Inflammatory macrophage treated with lipopolysaccharide for 1 hour (primary cell): ENCODE results near the gene SLC22A8.
"Not testable (repeated sequence)": the region's sequence is repeated elsewhere in the genome, so short reads cannot be mapped to it uniquely, and the experiment has no call there.

Experiments used
- DNase-seq, 2 donors: peaks; one replicate each; pipeline ENCODE4 v3.0.0-alpha.2; 2020 to 2022

SLC22A8 gene

GRCh38 chr11:63015521-63016215 is at the start of gene SLC22A8:
Gene SLC22A8 (minus strand): TSS chr11:63015841. CDS start chr11:63014958, 883 bp downstream.
- no peak for DNase-seq

GRCh38 chr11:63046203-63046602 is 30.6 kb upstream of the SLC22A8 start:
- DNase-seq: not testable (repeated sequence)

GRCh38 chr11:63042596-63042995 is 27.0 kb upstream of the SLC22A8 start:
- DNase-seq: peak; percentile 31 to 62

- DNase-seq: no peak
Measured at GRCh38 chr11:63032457-63032856, 16.8 kb upstream of the SLC22A8 start.

GRCh38 chr11:63023841-63024648 is 8.4 kb upstream of the SLC22A8 start:
- DNase-seq: peak; percentile 94 to 98

GRCh38 chr11:63023222-63023814 is 7.7 kb upstream of the SLC22A8 start:
- DNase-seq: no peak

- no peak for DNase-seq
Measured at GRCh38 chr11:63022441-63022840, 6.8 kb upstream of the SLC22A8 start.

- DNase-seq: peak in 1 of 2 donors; percentile 28
Measured at GRCh38 chr11:63020671-63021291, 5.1 kb upstream of the SLC22A8 start.

- DNase-seq: no peak
Measured at GRCh38 chr11:63019506-63019905, 3.9 kb upstream of the SLC22A8 start.

- DNase-seq: no peak
Measured at GRCh38 chr11:63017306-63017974, 1.8 kb upstream of the SLC22A8 start.

GRCh38 chr11:63014408-63015055 is 1.1 kb downstream of the SLC22A8 start:
- DNase-seq: no peak

GRCh38 chr11:63012839-63013238 is 2.8 kb downstream of the SLC22A8 start:
- DNase-seq: no peak

GRCh38 chr11:63012430-63012829 is 3.2 kb downstream of the SLC22A8 start:
- no peak for DNase-seq

- no peak for DNase-seq
Measured at GRCh38 chr11:63010934-63011439, 4.7 kb downstream of the SLC22A8 start.

GRCh38 chr11:63007920-63008319 is 7.7 kb downstream of the SLC22A8 start:
- no peak for DNase-seq

- no peak for DNase-seq
Measured at GRCh38 chr11:63001456-63001855, 14.2 kb downstream of the SLC22A8 start.

- DNase-seq: no peak
Measured at GRCh38 chr11:62999649-63000048, 16.0 kb downstream of the SLC22A8 start.

- DNase-seq: no peak
Measured at GRCh38 chr11:62999156-62999555, 16.5 kb downstream of the SLC22A8 start.

GRCh38 chr11:62996271-62996670 is 19.4 kb downstream of the SLC22A8 start:
- no peak for DNase-seq

GRCh38 chr11:62994775-62995174 is 20.9 kb downstream of the SLC22A8 start:
- DNase-seq: no peak

GRCh38 chr11:62988276-62988675 is 27.4 kb downstream of the SLC22A8 start:
- DNase-seq: no peak
